Neural cell (in vitro differentiated cells): Measurements from ENCODE around the gene SPOCD1. TPM values are rescaled to one million over a fixed set of nuclear protein-coding genes. Genes with fewer than 3 reads are reported as not detected.

Experiments
- H2AFZ ChIP-seq: fragments of 200-600, 300-800 bp; sonication (generic), shearing (Covaris generic); 2 replicates; pipeline ENCODE4 v1.6.0; 2014; ENCODE audit warnings: low read depth, mild to moderate bottlenecking, antibody characterized with exemption, low read length, moderate library complexity
- H3F3A ChIP-seq: fragments of 200-600 bp; shearing (Covaris generic); 2 replicates; pipeline ENCODE4 v1.6.1; 2016; ENCODE audit warnings: mild to moderate bottlenecking, moderate library complexity, mixed read lengths, antibody characterized with exemption, low read length; ENCODE audit not compliant: insufficient read depth, poor library complexity, severe bottlenecking
- H3K27ac ChIP-seq: fragments of 200-600, 300-800 bp; sonication (generic), shearing (Covaris generic); 2 replicates; pipeline ENCODE4 v1.5.1; 2014; ENCODE audit warnings: mild to moderate bottlenecking, low read length, moderate library complexity
- H3K27me3 ChIP-seq: fragments of 300-800, 200-600 bp; sonication (generic), shearing (Covaris generic); 2 replicates; pipeline ENCODE4 v1.6.0; 2014; ENCODE audit warnings: mild to moderate bottlenecking, low read depth, low read length, moderate library complexity; ENCODE audit not compliant: insufficient read depth
- H3K36me3 ChIP-seq: fragments of 300-800, 200-600 bp; sonication (generic), shearing (Covaris generic); 2 replicates; pipeline ENCODE4 v1.5.1; 2014; ENCODE audit warnings: mild to moderate bottlenecking, antibody characterized with exemption, low read length, moderate library complexity; ENCODE audit not compliant: insufficient read depth
- H3K4me2 ChIP-seq: fragments of 300-800, 200-600 bp; sonication (generic), shearing (Covaris generic); 2 replicates; pipeline ENCODE4 v1.6.0; 2014; ENCODE audit warnings: mild to moderate bottlenecking, low read length
- H3K4me3 ChIP-seq: fragments of 300-800, 200-600 bp; sonication (generic), shearing (Covaris generic); 2 replicates; pipeline ENCODE4 v1.5.1; 2014; ENCODE audit warnings: mild to moderate bottlenecking, low read length, moderate library complexity
- H3K79me2 ChIP-seq: fragments of 200-600 bp; shearing (Covaris generic); replicated peaks from 2 replicates; pipeline ENCODE4 v1.6.0; 2014; ENCODE audit warnings: mild to moderate bottlenecking, low read length, moderate library complexity; ENCODE audit not compliant: insufficient read depth
- H3K9ac ChIP-seq: fragments of 300-800, 200-600 bp; sonication (generic), shearing (Covaris generic); 2 replicates; pipeline ENCODE4 v1.6.1; 2016; ENCODE audit warnings: mild to moderate bottlenecking, low read length, mixed read lengths
- H3K9me2 ChIP-seq: fragments of 200-600 bp; shearing (Covaris generic); 2 replicates; pipeline ENCODE4 v1.6.1; 2016; ENCODE audit warnings: mild to moderate bottlenecking, low read length, mixed read lengths; ENCODE audit not compliant: insufficient read depth
- H3K9me3 ChIP-seq: fragments of 200-600, 300-800 bp; sonication (generic), shearing (Covaris generic); 2 replicates; pipeline ENCODE4 v1.6.1; 2016; ENCODE audit warnings: mild to moderate bottlenecking, mixed run types, low read length, moderate library complexity, mixed read lengths
- H4K20me1 ChIP-seq: fragments of 200-600 bp; shearing (Covaris generic); 2 replicates; pipeline ENCODE4 v1.6.1; 2016; ENCODE audit warnings: mild to moderate bottlenecking, mixed run types; ENCODE audit not compliant: insufficient read depth
- CTCF ChIP-seq: fragments of 450-650 bp; IDR thresholded peaks from 2 replicates; pipeline ENCODE4 v1.5.1; 2014; ENCODE audit warnings: antibody characterized with exemption, mild to moderate bottlenecking, moderate library complexity; ENCODE audit not compliant: poor library complexity, severe bottlenecking
- EP300 ChIP-seq: fragments of 450-650 bp; conservative IDR thresholded peaks from 2 replicates; pipeline ENCODE4 v1.6.1; 2014; ENCODE audit warnings: antibody characterized with exemption, mild to moderate bottlenecking, moderate library complexity; ENCODE audit not compliant: poor library complexity, severe bottlenecking
- EZH2 ChIP-seq: fragments of 200-600, 300-800 bp; shearing (Covaris generic), sonication (generic); IDR thresholded peaks from 2 replicates; pipeline ENCODE4 v1.6.1; 2014; ENCODE audit warnings: antibody characterized with exemption, low read length, borderline replicate concordance, mild to moderate bottlenecking; ENCODE audit not compliant: insufficient read depth, poor library complexity, severe bottlenecking
- MXI1 ChIP-seq: fragments of 450-650 bp; conservative IDR thresholded peaks from 2 replicates; pipeline ENCODE4 v1.6.1; 2014; ENCODE audit warnings: antibody characterized with exemption, mild to moderate bottlenecking; ENCODE audit not compliant: poor library complexity, severe bottlenecking
- POLR2AphosphoS5 ChIP-seq: IDR thresholded peaks from 2 replicates; pipeline ENCODE4 v1.6.1; 2012
- RAD21 ChIP-seq: fragments of 450-650 bp; conservative IDR thresholded peaks from 2 replicates; pipeline ENCODE4 v1.6.1; 2014; ENCODE audit warnings: antibody characterized with exemption, mild to moderate bottlenecking, moderate library complexity
- REST ChIP-seq: IDR thresholded peaks from 2 replicates; pipeline ENCODE4 v1.6.1; 2012; ENCODE audit warnings: borderline replicate concordance
- SMC3 ChIP-seq: fragments of 450-650 bp; conservative IDR thresholded peaks from 2 replicates; pipeline ENCODE4 v1.6.1; 2014; ENCODE audit warnings: antibody characterized with exemption, mild to moderate bottlenecking, moderate library complexity; ENCODE audit not compliant: poor library complexity
- TAF1 ChIP-seq: IDR thresholded peaks from 2 replicates; pipeline ENCODE4 v1.6.1; 2012; ENCODE audit warnings: low read depth
- polyA plus RNA-seq: library from polyadenylated mRNA; depleted of rRNA; stranded (reverse); fragments of >200 nt; gene quantifications from 2 replicates; pipeline ENCODE4 v1.2.3, GENCODE V29; 2014

Gene SPOCD1
- polyA plus RNA-seq, 1 donor from 2014 or later = not detected

GRCh38 chr1:31771891-31772668, 43.7 kb downstream of the SPOCD1 start:
- no peaks in the 10 kb centered on the region for H3F3A ChIP-seq
- H2AFZ ChIP-seq = no peak overlapping the region
- peaks cover 42% of the 10 kb centered on the region for H3K27me3 ChIP-seq
- H3K9me2 ChIP-seq = no peaks in the 10 kb centered on the region
- H3K27ac ChIP-seq = no peak overlapping the region
- H4K20me1 ChIP-seq = no peaks in the 10 kb centered on the region
- H3K4me3 ChIP-seq = peak overlapping the region; percentile 62
- no peaks in the 10 kb centered on the region for H3K79me2 ChIP-seq
- peak overlapping the region; percentile 44 for H3K4me2 ChIP-seq
- H3K9me3 ChIP-seq = no peaks in the 10 kb centered on the region
- peak overlapping the region; percentile 43 for H3K9ac ChIP-seq
- TF ChIP-seq MXI1 (peak; percentile 36), POLR2AphosphoS5 (peak; percentile 5), CTCF (peak; percentile 37), REST (no peak), RAD21 (no peak)
- no peaks in the 10 kb centered on the region for H3K36me3 ChIP-seq

- Histone ChIP-seq H3K27me3 (peaks cover 40% of the 10 kb centered on the region), H3K9me2 (no peaks in the 10 kb centered on the region), H3K36me3 (no peaks in the 10 kb centered on the region), H3K9me3 (no peaks in the 10 kb centered on the region), H3K27ac (no peak overlapping the region), H3K9ac (no peak overlapping the region), H3K4me3 (no peak overlapping the region), H2AFZ (no peak overlapping the region), H4K20me1 (no peaks in the 10 kb centered on the region), H3K4me2 (no peak overlapping the region), H3K79me2 (no peaks in the 10 kb centered on the region), H3F3A (no peaks in the 10 kb centered on the region)
- TF ChIP-seq CTCF (no peak), POLR2AphosphoS5 (no peak), EZH2 (no peak), RAD21 (no peak), TAF1 (no peak), REST (no peak), EP300 (no peak), MXI1 (no peak), SMC3 (no peak)
These were observed 46.0 kb downstream of the SPOCD1 start for GRCh38 chr1:31769720-31770390.
